GM19395 (cell line): ENCODE results near the gene SRPX.
A peak's percentile ranks its signal among the peaks of the same experiment; 100 is the strongest.

Source experiments
- ATAC-seq: cut with Tn5 transposase; IDR thresholded peaks from one replicate; pipeline ENCODE4 v1.9.1; 2021; ENCODE audit warnings: mild to moderate bottlenecking, moderate library complexity; ENCODE audit not compliant: unreplicated experiment

Gene SRPX

DNA sequence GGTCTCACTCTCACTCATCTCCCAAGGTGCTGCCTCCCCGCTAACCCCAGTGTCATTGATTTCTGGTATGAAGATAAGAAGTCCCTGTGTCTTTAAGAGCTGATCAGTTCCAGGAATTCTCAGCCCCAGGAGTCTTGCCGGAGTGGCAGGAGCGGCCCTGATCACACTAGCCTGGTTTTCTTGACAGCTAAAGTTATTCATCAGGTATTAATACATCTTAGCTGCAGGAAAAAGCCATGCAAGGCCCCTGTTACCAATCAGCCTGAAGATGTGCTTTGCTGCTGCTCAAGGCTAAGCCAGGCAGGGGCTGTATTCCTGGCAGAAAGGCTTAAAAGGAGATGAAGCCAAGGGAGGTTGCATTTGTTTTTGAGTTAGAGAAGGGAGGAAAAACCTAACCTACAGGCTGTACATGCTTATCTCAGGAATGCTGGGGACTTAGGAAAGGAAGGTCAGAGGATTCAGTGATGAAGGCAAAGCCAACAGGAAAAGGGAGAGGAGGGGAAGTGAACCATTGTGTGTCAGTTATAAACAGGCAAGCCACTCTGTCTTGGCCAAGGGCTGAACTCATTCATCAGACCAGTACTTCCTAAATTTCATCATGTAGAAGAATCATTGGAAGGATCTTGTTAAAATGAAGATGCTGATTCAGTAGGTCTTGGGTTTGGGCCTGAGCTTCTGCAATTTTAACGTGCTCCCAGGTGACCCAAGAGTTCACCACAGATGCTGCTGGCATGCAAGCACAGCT, 8.6 kb downstream of the SRPX start:
- ATAC-seq = no peak

DNA sequence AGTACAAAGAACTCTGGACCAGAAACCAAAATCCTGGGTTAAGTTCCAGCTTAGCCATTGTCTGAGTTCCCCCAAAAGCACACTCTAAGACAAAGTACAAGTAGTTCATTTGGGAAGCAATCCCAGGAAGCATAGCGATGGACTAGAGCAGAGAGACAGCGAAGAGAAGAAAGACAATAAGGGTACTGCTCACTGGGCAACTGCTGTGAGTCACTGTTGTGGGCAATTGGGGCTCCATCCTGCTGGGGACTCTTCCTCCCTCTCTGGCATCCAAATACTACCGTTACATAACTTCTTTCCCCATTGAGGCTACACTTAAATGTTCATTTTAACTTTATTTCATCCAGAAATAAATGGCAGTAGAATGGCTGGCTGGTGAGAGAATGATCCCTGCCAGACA, 14.1 kb downstream of the SRPX start:
- no peak for ATAC-seq

DNA sequence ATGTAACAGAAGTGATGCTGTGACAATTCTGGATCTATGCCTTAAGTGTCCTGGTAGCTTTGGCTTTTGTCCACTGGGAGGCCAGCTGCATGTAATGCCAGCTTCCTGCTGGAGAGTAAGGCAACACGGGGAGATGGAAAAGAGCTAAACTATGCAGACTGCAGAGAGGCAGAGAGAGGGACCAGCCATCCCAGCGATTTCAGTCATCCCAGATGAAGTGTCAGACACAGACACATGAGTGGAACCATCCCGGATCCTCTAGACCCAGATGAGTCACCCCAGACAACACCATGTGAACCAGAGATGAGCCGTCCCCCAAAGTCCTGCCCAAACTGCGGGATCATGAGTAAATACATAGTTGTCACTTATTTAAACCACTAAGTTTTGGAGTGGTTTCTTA, 14.6 kb downstream of the SRPX start:
- no peak for ATAC-seq

DNA sequence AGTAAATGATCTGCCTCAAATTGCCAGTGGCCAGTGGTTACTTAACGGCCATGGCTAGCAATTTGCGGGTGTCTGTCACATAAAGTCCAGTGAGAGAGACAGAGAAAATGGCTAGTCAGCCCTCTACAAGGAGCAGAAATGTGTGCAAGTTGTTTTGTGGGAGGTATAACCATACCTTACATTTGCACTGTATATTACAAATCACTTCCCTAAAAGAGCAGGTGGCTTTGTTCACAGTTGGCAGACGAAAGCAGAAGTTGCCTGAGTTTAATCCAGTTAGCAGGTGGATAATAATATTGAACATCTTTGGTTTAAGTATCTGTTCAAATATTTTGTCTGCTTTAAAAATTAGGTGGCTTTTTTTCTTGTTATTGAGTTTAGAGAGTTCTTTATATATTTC, 15.6 kb downstream of the SRPX start:
- ATAC-seq = no peak

DNA sequence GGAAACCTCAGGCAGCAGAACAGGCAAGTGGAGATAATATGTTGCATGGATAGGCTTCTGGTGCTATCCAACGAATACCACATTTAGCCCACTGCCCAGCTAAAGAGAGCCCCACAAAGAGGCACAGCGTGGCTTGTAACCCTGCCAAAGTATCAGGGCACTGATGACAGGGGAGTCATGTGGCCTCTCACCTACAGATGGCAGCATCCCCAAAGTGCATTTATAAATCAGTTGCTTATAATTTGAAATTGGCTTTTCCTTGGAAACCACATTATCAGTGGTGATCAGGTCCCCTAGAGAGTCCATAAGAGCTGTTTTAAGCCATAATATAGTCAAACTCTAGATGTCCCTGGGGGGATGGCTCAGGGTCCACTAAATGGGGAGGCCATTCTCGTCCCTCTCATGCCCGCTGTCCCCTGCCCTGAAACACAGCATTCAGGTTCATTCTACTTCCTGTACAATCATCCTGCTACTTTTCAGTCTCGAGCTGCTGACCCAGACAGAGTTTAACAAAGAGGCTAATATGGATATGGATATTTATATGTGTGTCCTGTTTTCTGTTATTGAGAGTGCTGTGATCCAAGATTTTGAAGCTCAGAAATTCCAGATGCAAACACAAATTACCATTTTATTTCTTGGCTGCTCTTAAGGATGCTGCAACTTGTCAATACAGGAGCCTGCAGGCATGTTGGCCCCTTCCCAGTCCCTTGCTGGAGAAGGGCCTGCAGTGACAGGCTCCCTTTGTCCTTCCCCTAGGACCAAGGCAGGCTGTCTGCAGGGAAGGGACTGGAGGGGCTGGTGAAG, 28.5 kb downstream of the SRPX start:
- ATAC-seq = no peak

DNA sequence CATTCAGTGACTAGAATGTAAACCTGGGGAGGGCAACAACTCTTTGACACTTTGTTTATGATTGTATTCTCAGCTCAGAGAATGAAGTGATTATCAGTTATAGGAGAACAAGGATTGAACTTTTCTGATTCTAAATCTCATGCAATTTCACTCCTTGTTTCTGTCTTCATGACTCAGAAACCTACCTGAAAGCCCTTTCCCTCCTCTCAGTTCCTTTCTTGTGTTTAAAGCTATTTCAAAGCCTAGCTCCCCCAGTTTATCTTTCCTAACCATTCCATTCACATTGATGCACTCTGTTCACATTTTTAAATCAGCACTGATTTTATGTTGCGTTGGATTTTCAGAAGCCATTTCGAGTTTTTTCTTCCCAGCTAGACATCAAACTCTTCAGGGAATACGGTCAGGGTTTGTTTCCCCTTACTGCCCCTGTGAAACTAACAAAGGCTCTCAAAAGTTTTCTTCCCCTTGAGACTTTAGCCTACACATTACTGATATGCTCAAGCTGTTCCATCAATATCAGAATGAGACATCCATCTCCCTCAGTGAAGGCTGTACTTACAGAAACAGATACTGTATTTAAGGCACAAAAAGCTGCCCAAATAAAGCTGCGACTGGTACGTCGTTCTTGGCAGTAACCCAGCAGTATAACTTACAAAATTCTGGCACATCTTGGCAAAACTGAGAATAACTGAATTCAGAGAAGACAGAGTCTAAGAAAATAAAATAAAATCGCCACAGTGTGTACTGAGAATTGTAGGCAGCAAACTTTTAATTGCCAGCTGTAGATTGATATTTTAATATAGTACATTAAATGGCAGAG, 31.0 kb downstream of the SRPX start:
- no peak for ATAC-seq

DNA sequence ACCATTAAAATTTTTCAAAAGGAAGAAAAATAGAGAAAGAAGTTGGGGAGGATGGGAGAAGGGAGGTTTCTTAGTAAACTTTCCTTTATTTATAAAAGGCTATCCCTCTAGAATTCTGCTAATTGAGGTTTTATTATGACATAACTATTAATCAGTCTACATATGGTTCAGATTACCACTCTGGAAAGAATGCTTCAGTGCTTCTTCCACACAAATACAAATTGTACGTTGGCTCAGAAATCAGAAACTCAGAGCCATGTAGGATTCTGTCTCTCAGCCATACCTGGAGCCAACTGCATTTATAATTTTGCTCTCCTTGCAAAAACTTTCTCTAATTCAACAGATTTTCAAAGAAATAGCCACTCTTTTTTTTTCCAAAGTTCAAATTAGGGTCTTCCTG, 37.1 kb downstream of the SRPX start:
- no peak for ATAC-seq

DNA sequence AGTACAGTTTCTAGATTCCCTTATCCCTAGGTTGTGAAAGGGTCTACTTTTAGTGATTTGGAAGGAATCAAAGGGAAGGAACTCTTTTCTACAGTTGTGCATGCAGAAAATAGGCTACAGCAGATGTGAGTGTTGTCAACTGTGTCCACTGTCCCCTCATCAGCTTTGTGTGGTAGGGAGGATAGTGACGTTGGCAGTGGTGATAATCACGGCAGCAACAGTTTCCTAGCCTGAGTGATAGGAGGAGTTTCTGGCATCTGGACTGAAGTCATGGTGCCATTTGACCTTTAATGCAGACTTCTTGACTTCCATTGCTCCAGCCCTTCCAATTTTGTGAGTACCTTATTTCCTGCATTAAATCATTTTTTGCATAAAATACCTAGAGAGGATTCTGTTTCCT, 39.3 kb downstream of the SRPX start:
- ATAC-seq = no peak

DNA sequence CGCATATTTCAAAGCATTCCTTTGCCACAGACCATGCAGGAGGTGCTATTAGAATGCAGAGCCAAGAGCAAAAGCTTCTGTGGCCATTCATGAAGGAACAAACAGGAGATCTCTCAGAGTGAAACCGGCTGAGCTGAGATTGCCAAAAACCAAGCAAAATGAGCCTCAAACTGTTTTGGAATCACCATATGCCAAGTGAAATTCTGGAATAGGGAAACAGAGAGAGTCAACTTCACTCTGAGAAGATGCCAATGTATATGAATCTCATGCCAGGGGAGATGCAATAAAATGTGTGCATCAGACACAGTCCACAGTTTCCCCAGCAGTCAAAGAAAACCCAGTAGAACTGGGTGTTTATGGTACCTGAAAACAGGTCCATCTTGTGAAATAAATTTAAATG, 42.3 kb downstream of the SRPX start:
- no peak for ATAC-seq

DNA sequence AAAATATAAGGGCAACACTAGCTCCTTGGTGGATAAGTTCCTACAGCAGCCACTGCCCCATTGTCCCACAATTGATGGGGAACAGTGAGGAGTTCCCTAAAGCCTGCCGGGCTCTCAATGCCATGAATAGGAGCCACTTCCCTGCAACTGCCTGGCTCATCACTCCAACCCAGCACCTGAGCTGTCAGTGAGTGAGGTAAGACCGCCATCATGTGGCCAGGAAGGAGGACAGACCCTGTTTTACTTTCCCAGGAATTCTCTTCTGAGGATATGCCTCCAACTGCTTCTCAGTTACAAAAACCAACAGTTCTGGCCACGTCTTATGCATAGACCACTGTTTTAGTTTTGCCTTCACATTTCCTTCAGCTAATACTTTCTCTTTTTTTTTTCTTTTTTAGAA, 45.5 kb downstream of the SRPX start:
- ATAC-seq = no peak

DNA sequence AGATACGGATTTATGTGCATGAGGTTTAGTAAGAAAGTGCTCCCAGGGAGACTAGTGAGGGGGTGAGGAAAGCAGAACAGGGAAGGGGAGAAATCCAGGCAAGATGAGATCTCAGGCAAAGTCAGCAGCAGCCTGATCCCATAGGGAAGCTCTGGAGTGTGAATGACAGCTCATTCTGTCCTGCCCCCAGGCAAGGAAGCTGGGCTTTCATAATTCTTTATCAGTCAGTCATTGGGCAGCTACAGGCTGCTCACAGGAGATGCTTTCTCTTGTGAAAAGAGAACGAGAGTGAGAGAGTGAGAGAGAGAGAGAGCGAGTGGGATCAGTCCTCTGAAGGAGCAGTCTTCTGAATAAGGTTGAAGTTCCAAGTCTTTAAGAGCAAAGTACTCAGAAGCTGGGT, 48.1 kb downstream of the SRPX start:
- ATAC-seq = no peak

DNA sequence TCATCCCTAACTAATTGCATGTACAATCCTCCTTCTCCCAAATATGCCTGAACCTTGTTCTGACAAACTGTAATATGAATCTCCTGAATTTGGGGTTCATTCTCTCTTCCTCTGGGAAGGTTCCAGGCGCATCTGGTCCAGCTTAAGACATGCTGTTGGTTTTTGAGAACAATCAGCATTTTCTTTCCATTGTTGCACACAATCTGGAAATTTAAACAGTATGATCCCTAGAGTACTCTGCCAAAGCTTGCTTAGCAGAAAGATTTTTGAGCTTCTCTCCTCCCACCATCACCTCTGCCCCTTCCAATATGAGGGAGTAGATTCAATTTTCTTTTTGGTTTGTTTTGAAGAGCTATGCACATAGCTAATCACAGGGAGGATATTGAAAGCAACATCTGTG, 50.1 kb downstream of the SRPX start:
- no peak for ATAC-seq

DNA sequence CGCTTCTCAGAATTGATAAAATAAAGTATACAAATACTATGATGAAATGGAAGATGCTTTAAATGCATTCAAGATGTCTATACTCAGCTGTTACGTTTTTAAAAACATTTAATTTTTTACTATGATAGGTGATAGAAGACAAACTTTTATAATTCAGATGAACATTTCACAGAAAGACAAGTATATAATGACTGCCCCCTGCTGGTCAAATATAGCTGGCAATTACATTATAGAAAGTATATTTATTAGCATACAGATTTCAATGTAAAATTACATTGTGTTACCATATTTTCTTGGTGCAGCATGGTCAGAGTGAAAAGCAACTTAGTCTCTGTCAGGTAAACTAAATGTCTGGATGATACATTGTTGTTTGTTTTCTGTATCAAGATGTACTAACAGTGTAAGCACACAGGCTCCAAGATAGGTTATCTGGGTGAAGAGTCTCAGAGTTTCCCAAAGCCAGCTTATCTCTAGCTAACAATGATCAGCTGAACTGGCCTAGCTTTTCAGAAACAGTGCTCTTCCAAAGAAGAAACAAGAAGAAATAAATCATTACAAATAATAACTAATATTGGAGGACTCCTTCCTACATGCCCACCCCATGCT, 54.1 kb downstream of the SRPX start:
- peak; percentile 50 for ATAC-seq

DNA sequence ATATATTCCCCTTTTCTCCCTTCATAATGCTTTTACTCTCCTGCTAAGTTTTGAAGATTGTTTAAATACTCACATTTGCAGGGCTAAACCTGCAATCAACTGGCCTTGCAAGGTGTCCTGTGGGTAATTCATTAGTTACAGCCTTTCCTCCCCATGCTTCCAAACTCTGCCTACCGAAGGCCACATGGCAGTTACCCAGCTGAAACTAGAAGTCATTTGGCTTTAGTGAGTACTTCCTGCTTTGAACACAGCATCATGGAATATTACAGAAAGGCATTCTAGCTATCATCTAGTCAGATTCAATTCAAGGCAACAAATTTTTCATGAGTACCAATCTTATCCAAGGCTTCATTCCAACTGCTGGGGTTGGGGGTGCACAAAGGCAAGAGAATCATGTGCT, 55.6 kb downstream of the SRPX start:
- ATAC-seq = no peak

DNA sequence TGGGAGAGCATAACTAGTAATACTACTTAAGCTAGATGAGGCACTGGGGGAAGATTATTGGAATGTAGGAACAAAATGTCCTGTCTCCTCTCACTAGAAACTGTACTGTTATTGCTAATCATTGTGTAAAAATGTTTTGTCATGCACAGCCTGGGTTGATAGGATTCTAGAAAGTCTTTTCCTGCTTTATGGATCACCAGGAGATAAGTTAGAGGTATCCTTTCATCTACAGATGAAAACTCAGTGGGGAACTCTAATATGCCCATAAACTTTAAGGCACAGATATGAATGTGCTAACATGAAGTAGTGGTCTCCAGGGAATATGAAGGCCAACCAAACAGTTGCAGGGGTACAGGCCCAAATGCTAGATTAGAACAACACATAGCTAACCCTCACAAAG, 57.5 kb downstream of the SRPX start:
- no peak for ATAC-seq

DNA sequence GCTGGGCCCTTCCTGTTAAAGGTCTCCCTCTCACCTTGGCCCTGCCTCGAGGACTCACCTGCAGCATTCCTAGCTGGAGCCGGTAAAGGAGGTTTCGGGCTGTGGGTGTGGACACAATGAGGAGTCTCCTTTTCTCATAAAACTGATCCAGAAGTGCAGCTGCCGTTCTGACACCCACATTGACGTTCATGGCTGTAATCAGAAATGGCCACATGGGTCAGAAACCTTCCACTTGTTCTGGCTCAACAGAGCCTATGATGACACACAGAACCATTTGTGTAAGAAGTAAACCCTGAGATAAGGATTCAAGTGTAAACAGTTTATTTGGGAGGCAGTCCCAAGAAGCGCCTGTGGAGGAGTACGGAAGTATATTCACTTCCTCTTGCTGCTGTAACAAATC, 63.8 kb downstream of the SRPX start:
- ATAC-seq = no peak

DNA sequence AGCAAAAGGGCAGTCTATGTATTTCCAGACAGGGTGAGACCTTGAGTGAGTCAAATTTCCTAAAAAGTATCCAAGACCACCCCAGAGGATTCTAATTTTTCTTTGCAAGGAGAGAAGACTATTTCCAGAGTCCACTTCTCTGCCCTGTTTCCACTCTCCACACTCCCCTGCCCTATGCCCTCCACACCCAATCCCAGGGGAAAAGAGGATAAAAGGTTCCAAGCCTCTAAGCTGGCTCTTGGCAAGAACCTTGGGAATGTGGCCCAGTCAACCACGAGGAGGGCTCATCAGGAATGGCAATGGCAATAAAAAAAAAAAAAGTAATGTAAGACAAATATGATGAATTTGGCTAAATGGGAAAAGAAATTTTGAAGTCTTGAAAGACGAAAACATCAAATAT, 65.9 kb downstream of the SRPX start:
- no peak for ATAC-seq

DNA sequence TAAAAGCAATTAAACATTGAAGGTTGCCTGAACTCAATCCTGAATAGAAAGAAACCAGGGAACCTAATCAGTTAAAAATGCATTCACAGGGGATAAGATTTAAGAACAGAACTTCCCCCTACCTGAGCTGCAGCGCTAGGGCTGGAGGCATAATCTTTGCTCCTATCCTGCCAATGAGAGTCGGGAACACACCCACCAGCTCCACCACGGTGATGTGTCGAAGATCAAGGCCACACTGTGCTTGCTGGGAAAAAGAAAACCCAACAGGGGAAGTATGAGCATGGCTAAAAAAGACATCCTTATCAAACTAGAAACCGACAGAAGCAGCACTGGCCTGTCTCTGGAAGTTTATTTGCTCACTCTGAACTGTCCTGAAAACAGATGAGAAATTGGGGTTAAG, 66.3 kb downstream of the SRPX start:
- ATAC-seq = no peak

DNA sequence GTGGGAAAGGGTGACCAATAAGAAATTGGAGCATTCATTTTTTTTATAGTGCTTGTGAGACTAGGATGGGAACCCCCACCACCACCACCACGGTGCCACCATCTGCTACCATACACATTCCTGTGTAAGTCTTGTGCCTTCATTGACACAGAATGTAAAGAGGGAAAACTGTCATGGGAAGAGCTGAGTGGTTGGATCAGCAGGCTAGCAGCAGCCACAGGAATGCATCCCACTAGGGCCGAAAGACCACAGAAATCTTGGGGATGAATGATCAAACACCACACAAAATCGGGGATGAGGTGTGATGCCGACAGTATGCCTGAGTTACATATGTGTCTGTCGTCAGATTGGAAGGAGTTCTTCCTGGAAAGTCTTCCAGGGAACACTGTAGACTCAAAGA, 69.2 kb downstream of the SRPX start:
- ATAC-seq = no peak

DNA sequence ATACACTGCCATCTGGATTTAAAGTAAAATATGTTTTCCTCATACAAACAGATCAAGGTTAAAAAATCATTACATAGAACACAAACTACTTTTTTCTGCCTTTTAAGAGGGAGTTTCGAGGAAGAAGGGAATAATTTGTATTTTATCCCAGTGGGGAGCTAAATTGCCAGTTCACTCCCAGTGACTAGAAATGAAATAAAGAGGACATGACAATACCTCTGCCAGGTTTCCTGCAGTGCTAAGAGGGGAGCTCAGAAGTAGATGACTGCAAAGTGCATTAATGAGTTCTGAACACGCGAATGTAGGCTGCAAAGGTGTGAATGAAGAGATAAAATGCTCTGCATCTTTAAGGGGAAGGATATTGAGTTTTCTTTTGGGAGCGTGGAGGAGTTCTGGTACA, 69.7 kb downstream of the SRPX start:
- no peak for ATAC-seq

DNA sequence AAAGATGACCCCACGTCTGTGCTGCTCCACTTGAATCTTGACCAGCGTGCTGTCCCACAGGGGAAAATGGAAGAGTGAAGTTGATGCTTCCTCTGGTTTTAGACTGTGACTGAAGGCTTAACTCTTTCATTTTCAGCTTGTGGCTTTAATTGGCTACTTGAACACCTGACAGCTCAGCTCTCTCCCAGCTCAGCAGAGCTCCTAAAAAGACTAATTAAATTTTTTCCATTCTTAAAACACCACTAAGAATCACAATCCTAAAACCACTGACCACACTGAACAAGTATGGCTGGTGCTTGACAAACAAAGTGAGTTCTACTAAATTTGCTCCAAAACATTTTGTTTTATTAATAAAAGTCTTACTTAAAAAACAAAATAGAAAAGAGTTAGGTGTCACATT, 71.7 kb downstream of the SRPX start:
- no peak for ATAC-seq
